Common myeloid progenitor, CD34-positive (primary cell): ENCODE results near the gene ACOXL.

Source experiments
- CTCF ChIA-PET: fragments of 350-600 bp; sonication (Branson Sonifier 250); formaldehyde crosslinking; loops from one replicate; lab custom pipeline; 2021; ENCODE audit warnings: antibody characterized with exemption; lab: Charles Lee
- POLR2A ChIA-PET: fragments of 350-600 bp; sonication (Branson Sonifier 250); formaldehyde crosslinking; loops from one replicate; lab custom pipeline; 2021; ENCODE audit warnings: antibody characterized with exemption; lab: Charles Lee
- DNase-seq, 3 donors: peaks; one replicate each; pipeline versions ENCODE4 v3.0.0 to v3.0.0-alpha.2; 2013
- H3K27ac ChIP-seq, 2 experiments: 1 replicate in 1 of 2; 2 replicates in 1 of 2; pipeline ENCODE4 v1.7.0; 2013; ENCODE audit warnings: inconsistent platforms in 2 of 2, low read length in 2 of 2, mild to moderate bottlenecking in 2 of 2, low read depth in 1 of 2, moderate library complexity in 1 of 2; ENCODE audit not compliant: severe bottlenecking in 2 of 2, insufficient read depth in 1 of 2, poor library complexity in 1 of 2
- H3K27me3 ChIP-seq, 5 experiments: replicated peaks in 2 of 5; 1 replicate in 3 of 5; 2 replicates in 2 of 5; pipeline versions ENCODE4 v1.6.1 to v1.7.0; 2013; ENCODE audit warnings: low read length in 4 of 5, mild to moderate bottlenecking in 2 of 5, moderate library complexity in 2 of 5, inconsistent platforms in 1 of 5; ENCODE audit not compliant: insufficient read depth in 5 of 5, control insufficient read depth in 4 of 5
- H3K36me3 ChIP-seq, 4 experiments: 1 replicate in 2 of 4; 2 replicates in 2 of 4; pipeline versions ENCODE4 v1.6.1 to v1.7.0; 2013; ENCODE audit warnings: low read length in 3 of 4, control low read depth in 1 of 4, mild to moderate bottlenecking in 1 of 4; ENCODE audit not compliant: control insufficient read depth in 4 of 4, insufficient read depth in 4 of 4
- H3K4me1 ChIP-seq, 4 experiments: 1 replicate in 3 of 4; 2 replicates in 1 of 4; pipeline versions ENCODE4 v1.6.1 to v1.7.1; 2013; ENCODE audit warnings: low read length in 3 of 4, mild to moderate bottlenecking in 3 of 4, control low read depth in 1 of 4, inconsistent platforms in 1 of 4, moderate library complexity in 1 of 4; ENCODE audit not compliant: control insufficient read depth in 4 of 4, insufficient read depth in 4 of 4; ENCODE audit errors: control extremely low read depth in 1 of 4
- H3K4me3 ChIP-seq, 7 experiments: 1 replicate in 4 of 7; 2 replicates in 3 of 7; pipeline versions ENCODE4 v1.5.1 to v1.7.0; 2013; ENCODE audit warnings: mild to moderate bottlenecking in 7 of 7, low read length in 6 of 7, moderate library complexity in 6 of 7, inconsistent platforms in 2 of 7, low read depth in 2 of 7, control low read depth in 1 of 7; ENCODE audit not compliant: insufficient read depth in 4 of 7, control insufficient read depth in 1 of 7; ENCODE audit errors: extremely low read depth in 1 of 7
- H3K9me3 ChIP-seq, 5 experiments: 1 replicate in 4 of 5; 2 replicates in 1 of 5; pipeline versions ENCODE4 v1.6.1 to v1.7.1; 2013; ENCODE audit warnings: low read length in 4 of 5, mild to moderate bottlenecking in 2 of 5, inconsistent platforms in 1 of 5, low read depth in 1 of 5, moderate library complexity in 1 of 5; ENCODE audit not compliant: control insufficient read depth in 4 of 5, insufficient read depth in 2 of 5; ENCODE audit errors: control extremely low read depth in 1 of 5
- WGBS: methylation state at CpG from one replicate; pipeline ENCODE4 v1.1.5; 2013; ENCODE audit not compliant: insufficient coverage; 5-methylcytosine and 5-hydroxymethylcytosine counted together

The ACOXL gene

GRCh38 chr2:110731064-110731463 is 1.3 kb upstream of the ACOXL start:
- Histone ChIP-seq H3K36me3 (no peaks in the 10 kb centered on the region), H3K27me3 (peaks cover 14 to 61% (median 33%) of the 10 kb centered on the region in 5 experiments), H3K4me3 (no peak overlapping the region), H3K27ac (no peak overlapping the region), H3K4me1 (peaks cover 0 to 13% (median 10%) of the 10 kb centered on the region in 4 experiments), H3K9me3 (peaks cover 0 to 6% (median 0%) of the 10 kb centered on the region in 5 experiments)
- POLR2A ChIA-PET, result no interaction called here
- no peak for DNase-seq
- 81% methylated on average over 5 of the region's 5 CpGs for WGBS
- CTCF ChIA-PET, result interaction anchor here (1.0 to 1.6 kb wide), 4 partner anchors 9 to 52 kb away, joined by 3 to 4 read pairs (median 4); no protein-coding TSS in a partner anchor

GRCh38 chr2:110735366-110735765 is 3.0 kb downstream of the ACOXL start:
- H3K27ac ChIP-seq, result no peak overlapping the region
- no peak overlapping the region for H3K4me3 ChIP-seq
- DNase-seq, result no peak
- H3K4me1 ChIP-seq, result peaks cover 0 to 13% (median 10%) of the 10 kb centered on the region in 4 experiments
- no peaks in the 10 kb centered on the region for H3K36me3 ChIP-seq
- peaks cover 0 to 10% (median 3%) of the 10 kb centered on the region in 5 experiments for H3K9me3 ChIP-seq
- ChIA-PET CTCF (no interaction called here), POLR2A (interaction anchor here (0.8 kb wide), 1 partner anchor 10 kb away, joined by 3 read pairs; no protein-coding TSS in a partner anchor)
- WGBS, result 62% methylated on average over 2 of the region's 4 CpGs
- H3K27me3 ChIP-seq, result peaks cover 14 to 68% (median 27%) of the 10 kb centered on the region in 5 experiments

- DNase-seq, result no peak
- ChIA-PET POLR2A (no interaction called here), CTCF (interaction anchor here (1.0 kb wide), 1 partner anchor 17 kb away, joined by 5 read pairs; no protein-coding TSS in a partner anchor)
- no peak overlapping the region for H3K4me3 ChIP-seq
- H3K36me3 ChIP-seq, result no peaks in the 10 kb centered on the region
- peaks cover 0 to 7% (median 5%) of the 10 kb centered on the region in 4 experiments for H3K4me1 ChIP-seq
- H3K27ac ChIP-seq, result no peak overlapping the region
- peaks cover 4 to 44% (median 17%) of the 10 kb centered on the region in 5 experiments for H3K27me3 ChIP-seq
- 100% methylated on average over 1 of the region's 2 CpGs for WGBS
- H3K9me3 ChIP-seq, result peaks cover 0 to 4% (median 3%) of the 10 kb centered on the region in 5 experiments
Observed at GRCh38 chr2:110737783-110738182, 5.4 kb downstream of the ACOXL start.

GRCh38 chr2:110740747-110741349 is 8.5 kb downstream of the ACOXL start:
- peaks cover 0 to 3% (median 0%) of the 10 kb centered on the region in 4 experiments for H3K4me1 ChIP-seq
- H3K36me3 ChIP-seq, result no peaks in the 10 kb centered on the region
- no peak for DNase-seq
- ChIA-PET POLR2A (no interaction called here), CTCF (interaction anchor here (1.0 to 1.3 kb wide), 2 partner anchors 10 to 61 kb away, joined by 4 read pairs; no protein-coding TSS in a partner anchor)
- peaks cover 0 to 4% (median 3%) of the 10 kb centered on the region in 5 experiments for H3K9me3 ChIP-seq
- 98% methylated on average over 5 of the region's 9 CpGs for WGBS
- no peak overlapping the region for H3K4me3 ChIP-seq
- H3K27me3 ChIP-seq, result peaks cover 0 to 13% (median under 1%) of the 10 kb centered on the region in 5 experiments
- H3K27ac ChIP-seq, result no peak overlapping the region

GRCh38 chr2:110741491-110741980 is 9.2 kb downstream of the ACOXL start:
- H3K27me3 ChIP-seq, result peaks cover 0 to 7% (median 0%) of the 10 kb centered on the region in 5 experiments
- CTCF ChIA-PET, result interaction anchor here (1.0 to 1.3 kb wide), 2 partner anchors 10 to 62 kb away, joined by 4 read pairs; no protein-coding TSS in a partner anchor

GRCh38 chr2:110742412-110742811 is 10.0 kb downstream of the ACOXL start:
- 100% methylated on average over 2 of the region's 2 CpGs for WGBS
- Histone ChIP-seq H3K4me3 (no peak overlapping the region), H3K4me1 (peaks cover 0 to 3% (median 1%) of the 10 kb centered on the region in 4 experiments), H3K27ac (no peak overlapping the region), H3K27me3 (peaks cover 0 to 7% (median 0%) of the 10 kb centered on the region in 5 experiments), H3K9me3 (peaks cover 0 to 4% (median 3%) of the 10 kb centered on the region in 5 experiments), H3K36me3 (no peaks in the 10 kb centered on the region)
- ChIA-PET CTCF (no interaction called here), POLR2A (no interaction called here)
- DNase-seq, result no peak

More at GRCh38 chr2:110741491-110741980, 9.2 kb downstream of the ACOXL start:
- Histone ChIP-seq H3K9me3 (peaks cover 0 to 4% (median 3%) of the 10 kb centered on the region in 5 experiments), H3K4me1 (peaks cover 0 to 3% (median 0%) of the 10 kb centered on the region in 4 experiments), H3K27ac (no peak overlapping the region), H3K36me3 (no peaks in the 10 kb centered on the region), H3K4me3 (no peak overlapping the region)
- DNase-seq, result peak in 2 of 3 donors; percentile 11 to 15
- 59% methylated on average over 6 of the region's 9 CpGs for WGBS
- POLR2A ChIA-PET, result no interaction called here

GRCh38 chr2:110743600-110743999 is 11.2 kb downstream of the ACOXL start:
- 95% methylated on average over 5 of the region's 5 CpGs for WGBS
- POLR2A ChIA-PET, result no interaction called here
- H3K9me3 ChIP-seq, result peaks cover 0 to 2% (median 2%) of the 10 kb centered on the region in 5 experiments
- no peaks in the 10 kb centered on the region for H3K36me3 ChIP-seq
- H3K27ac ChIP-seq, result no peak overlapping the region
- no peak overlapping the region for H3K4me3 ChIP-seq
- no peaks in the 10 kb centered on the region for H3K27me3 ChIP-seq
- peaks cover 4 to 14% (median 12%) of the 10 kb centered on the region in 4 experiments for H3K4me1 ChIP-seq
- DNase-seq, result no peak
- CTCF ChIA-PET, result no interaction called here
